VCaP (cell line): ENCODE data around the gene MRPL45.

Source experiments
- H3K27ac ChIP-seq: fragments of 450-650 bp; 2 replicates; pipeline ENCODE4 v1.5.1; 2017
- TF ChIP-seq, protein P1 (sequence below): fragments of 450-650 bp; conservative IDR thresholded peaks from 2 replicates; pipeline ENCODE4 v1.5.1; 2017; ENCODE audit warnings: mild to moderate bottlenecking, moderate library complexity

The MRPL45 gene

DNA sequence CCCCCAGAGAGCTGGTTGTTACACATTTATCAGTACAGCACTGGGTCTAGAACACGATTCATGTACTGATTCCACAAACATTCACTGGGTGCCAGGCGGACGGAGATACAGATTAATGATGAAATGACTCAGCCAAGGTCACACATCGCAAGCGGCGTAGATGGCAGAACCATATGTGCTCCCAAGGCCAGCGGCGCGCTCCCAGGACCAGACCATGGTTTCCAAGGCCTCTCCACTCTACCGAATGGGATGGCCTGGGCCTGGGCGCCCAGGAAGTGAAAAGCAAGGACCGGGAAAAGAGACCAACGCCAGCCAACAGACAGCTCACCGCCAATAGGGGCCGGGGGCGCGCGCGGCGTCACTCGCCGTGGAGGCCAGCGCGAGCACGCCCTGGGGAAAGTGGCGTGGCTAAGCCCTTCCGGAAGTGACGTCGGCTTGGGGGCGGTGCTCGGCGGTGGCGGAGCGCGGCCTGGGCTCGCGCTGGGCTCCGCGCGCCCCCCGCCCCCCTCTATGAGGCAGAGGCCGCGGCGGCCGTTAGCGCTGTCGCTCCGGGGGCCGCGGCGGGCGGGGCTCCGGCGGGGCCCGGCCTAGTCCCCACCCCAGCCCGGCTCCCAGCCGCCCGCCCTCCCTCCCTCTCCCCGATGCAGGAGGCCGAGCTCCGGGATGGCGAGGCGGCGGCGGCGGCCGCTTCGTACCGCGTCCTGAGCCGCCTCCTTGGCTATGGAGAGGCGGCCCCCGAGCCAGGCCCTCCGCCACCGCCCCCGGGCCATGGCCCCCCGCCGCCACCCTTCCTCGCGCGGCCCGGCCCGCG, 54.6 kb downstream of the MRPL45 start, which contains the start of gene SOCS7:
TSS of gene SOCS7 (plus strand) at position 433 of the 811 bp plus-strand sequence. CDS start at position 642, 209 bp downstream.
- TF ChIP-seq, protein P1, sequence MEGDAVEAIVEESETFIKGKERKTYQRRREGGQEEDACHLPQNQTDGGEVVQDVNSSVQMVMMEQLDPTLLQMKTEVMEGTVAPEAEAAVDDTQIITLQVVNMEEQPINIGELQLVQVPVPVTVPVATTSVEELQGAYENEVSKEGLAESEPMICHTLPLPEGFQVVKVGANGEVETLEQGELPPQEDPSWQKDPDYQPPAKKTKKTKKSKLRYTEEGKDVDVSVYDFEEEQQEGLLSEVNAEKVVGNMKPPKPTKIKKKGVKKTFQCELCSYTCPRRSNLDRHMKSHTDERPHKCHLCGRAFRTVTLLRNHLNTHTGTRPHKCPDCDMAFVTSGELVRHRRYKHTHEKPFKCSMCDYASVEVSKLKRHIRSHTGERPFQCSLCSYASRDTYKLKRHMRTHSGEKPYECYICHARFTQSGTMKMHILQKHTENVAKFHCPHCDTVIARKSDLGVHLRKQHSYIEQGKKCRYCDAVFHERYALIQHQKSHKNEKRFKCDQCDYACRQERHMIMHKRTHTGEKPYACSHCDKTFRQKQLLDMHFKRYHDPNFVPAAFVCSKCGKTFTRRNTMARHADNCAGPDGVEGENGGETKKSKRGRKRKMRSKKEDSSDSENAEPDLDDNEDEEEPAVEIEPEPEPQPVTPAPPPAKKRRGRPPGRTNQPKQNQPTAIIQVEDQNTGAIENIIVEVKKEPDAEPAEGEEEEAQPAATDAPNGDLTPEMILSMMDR, result no peak
- peak within 1 kb of the TSS; percentile 89 for H3K27ac ChIP-seq

DNA sequence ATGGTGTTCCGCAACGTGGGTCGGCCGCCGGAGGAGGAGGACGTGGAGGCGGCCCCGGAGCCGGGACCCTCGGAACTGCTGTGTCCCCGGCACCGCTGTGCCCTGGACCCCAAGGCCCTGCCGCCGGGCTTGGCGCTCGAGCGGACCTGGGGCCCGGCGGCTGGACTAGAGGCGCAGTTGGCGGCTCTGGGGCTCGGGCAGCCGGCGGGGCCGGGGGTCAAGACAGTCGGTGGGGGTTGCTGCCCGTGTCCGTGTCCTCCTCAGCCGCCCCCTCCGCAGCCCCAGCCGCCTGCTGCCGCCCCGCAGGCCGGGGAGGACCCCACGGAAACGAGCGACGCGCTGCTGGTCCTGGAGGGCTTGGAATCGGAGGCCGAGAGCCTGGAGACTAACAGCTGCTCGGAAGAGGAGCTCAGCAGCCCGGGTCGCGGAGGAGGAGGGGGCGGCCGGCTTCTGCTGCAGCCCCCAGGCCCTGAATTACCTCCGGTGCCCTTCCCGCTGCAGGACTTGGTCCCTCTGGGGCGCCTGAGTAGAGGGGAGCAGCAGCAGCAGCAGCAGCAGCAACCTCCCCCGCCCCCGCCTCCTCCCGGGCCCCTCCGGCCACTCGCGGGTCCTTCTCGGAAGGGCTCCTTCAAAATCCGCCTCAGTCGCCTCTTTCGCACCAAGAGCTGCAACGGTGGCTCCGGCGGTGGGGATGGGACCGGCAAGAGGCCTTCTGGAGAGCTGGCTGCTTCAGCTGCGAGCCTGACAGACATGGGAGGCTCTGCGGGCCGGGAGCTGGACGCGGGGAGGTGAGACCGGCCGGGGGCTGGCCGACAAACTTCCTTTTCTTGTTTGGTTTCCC, 55.5 kb downstream of the MRPL45 start:
- H3K27ac ChIP-seq, result peak overlapping the region; percentile 89

DNA sequence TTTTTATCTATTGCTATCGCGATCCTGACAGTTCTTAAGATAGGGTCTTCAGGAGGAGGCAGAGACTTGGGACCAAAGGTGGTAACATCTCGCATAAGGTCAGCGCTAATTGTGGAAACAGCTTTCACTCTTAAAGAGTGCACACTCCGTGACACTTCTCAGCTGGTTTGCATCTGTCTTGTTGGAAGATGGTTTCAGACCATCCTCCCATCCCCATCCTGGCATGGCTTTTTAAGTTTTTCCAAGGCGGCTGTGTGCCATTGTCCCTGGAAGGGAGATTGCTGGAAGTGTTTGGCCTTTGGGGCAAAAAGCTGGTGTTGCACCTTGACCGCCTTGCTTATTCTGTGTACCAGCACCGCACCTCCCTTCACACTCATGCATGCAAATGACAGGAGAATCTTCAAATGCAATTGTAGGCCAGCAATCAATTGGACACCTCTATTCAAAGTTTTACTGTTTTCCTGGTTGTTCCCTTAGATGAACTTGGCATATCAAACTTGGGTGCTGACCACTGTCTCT, 56.2 kb downstream of the MRPL45 start:
- H3K27ac ChIP-seq, result peak overlapping the region; percentile 89
- TF ChIP-seq, protein P1, result no peak

More for the DNA sequence above, 55.5 kb downstream of the MRPL45 start:
- TF ChIP-seq, protein P1, result no peak

DNA sequence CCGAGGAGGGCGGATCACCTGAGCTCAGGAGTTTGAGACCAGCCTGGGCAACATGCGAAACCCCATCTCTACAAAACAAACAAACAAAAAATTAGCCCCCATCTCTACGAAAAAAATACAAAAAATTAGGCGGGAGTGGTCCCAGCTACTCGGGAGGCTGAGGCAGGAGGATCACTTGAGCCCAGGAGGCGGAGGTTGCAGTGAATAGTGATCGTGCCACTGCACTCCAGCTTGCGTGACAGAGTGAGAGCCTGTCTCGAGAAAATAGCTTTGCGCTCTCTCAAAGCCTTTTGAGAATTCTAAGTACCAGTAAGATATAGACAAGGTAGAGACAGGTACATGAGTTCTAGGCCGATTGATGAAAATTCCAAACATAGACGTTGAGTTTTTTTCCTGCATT, 56.7 kb downstream of the MRPL45 start:
- TF ChIP-seq, protein P1, result no peak
- H3K27ac ChIP-seq, result no peak overlapping the region; the same call in 1 of the 2 replicates

DNA sequence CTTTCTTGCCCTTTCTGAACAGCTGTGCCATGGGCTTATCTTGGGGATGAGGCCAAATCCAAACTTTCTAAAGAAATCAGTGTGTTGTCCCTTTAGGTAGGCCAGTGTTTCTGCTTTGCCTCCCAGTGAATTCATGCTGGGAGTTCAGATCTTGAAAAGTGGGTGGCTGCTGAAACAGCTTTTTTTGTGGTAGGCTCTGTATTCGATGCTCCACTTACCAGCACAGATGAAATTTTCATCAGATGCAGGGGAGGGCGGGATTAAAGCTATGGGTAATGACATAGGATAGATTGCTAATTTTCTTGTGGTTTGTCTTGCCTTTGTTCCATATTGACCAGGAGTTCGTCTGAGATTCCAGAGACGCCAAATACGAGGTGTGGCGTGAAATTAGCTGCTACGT, 57.5 kb downstream of the MRPL45 start:
- TF ChIP-seq, protein P1, result no peak
- no peak overlapping the region for H3K27ac ChIP-seq

DNA sequence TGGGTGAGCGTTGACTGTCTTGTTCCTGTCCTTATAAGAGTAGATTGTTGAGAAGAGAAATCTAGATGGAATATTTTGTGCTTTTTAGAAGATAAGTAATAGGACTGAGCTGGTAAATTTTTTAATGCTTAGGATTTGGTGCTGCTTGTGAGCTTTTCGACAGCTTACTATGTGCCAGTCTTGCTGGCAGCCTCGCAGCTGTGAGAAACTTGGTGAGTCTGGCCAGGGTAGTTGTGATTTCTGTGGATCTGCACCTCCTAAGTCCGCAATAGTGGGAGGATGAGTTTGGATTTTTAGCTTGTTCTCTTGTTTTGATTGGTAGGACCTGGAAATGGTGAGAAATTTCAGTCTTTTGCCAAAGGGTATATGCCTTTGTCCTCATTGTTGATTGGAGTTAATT, 58.3 kb downstream of the MRPL45 start:
- no peak overlapping the region for H3K27ac ChIP-seq
- TF ChIP-seq, protein P1, result no peak
